C4-2B (cell line): Measurements from ENCODE around the gene NOCT.

ENCODE experiments used
- ZFX ChIP-seq: fragments of 450-650 bp; IDR thresholded peaks from 2 replicates; pipeline ENCODE4 v1.6.1; 2017
- TF ChIP-seq, protein P1 (sequence below): fragments of 450-650 bp; conservative IDR thresholded peaks from 2 replicates; pipeline ENCODE4 v1.5.1; 2017; ENCODE audit warnings: mild to moderate bottlenecking

DNA sequence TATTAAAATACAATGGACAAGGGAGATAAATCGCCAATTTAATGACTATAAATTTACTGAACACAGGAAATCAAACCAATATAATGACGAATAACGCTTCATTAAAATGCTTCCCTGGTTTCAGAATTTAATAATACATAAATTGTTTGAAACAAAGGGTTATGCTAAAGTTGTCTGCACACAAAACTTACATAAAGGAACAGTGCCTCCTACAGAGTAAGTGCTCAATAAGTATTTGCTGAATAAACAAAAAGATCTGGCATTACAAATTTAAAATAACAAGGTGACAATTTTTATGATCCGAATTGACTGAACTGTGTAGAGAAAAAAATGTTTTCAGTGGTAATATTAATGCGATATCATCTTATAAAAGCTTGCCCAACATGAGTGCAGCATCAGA is 69.6 kb downstream of the NOCT start:
- TF ChIP-seq, protein P1, sequence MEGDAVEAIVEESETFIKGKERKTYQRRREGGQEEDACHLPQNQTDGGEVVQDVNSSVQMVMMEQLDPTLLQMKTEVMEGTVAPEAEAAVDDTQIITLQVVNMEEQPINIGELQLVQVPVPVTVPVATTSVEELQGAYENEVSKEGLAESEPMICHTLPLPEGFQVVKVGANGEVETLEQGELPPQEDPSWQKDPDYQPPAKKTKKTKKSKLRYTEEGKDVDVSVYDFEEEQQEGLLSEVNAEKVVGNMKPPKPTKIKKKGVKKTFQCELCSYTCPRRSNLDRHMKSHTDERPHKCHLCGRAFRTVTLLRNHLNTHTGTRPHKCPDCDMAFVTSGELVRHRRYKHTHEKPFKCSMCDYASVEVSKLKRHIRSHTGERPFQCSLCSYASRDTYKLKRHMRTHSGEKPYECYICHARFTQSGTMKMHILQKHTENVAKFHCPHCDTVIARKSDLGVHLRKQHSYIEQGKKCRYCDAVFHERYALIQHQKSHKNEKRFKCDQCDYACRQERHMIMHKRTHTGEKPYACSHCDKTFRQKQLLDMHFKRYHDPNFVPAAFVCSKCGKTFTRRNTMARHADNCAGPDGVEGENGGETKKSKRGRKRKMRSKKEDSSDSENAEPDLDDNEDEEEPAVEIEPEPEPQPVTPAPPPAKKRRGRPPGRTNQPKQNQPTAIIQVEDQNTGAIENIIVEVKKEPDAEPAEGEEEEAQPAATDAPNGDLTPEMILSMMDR = peak; percentile 44
- no peak for TF ChIP-seq ZFX
